Measurements from ENCODE around the gene TTLL6. TPM values are rescaled to one million over a fixed set of nuclear protein-coding genes. Genes with fewer than 3 reads are reported as not detected.

The TTLL6 gene
- total and polyA plus RNA-seq, 2 of the 8 experiments (the other 6 are each of a cell fraction or from before 2014, with no cell fraction given): 2.6 to 4.3 TPM

GRCh38 chr17:48812001-48812400 lies 5.0 kb downstream of the TTLL6 start:
- H4K91ac ChIP-seq (replicated peaks; ENCODE audit: insufficient read length, low read length): no peak overlapping the region
- H3K9ac ChIP-seq (replicated peaks in 1 of 4; ENCODE audit: extremely low read depth in 1 of 4, low read depth in 3 of 4, low read length in 3 of 4): no peak overlapping the region
- no peaks in the 10 kb centered on the region for H3K9me3 ChIP-seq (ENCODE audit: insufficient read depth in 2 of 2, low read depth in 1 of 2, low read length in 1 of 2)
- TF ChIP-seq SRF (IDR thresholded peaks at IDR 0.05; ENCODE audit: low read depth, low read length) (no peak), CEBPB (IDR thresholded peaks at IDR 0.05; ENCODE audit: low read depth, low read length) (peak; percentile 79)
- no peak overlapping the region for H4K5ac ChIP-seq (ENCODE audit: insufficient read length, low read depth, low read length)
- H3K79me1 ChIP-seq (ENCODE audit: low read depth, low read length): no peaks in the 10 kb centered on the region
- H2BK12ac ChIP-seq (ENCODE audit: low read depth, low read length): no peak overlapping the region
- H3K14ac ChIP-seq (ENCODE audit: insufficient read length): no peak overlapping the region
- POLR2A ChIA-PET (ENCODE audit: partially characterized antibody): interaction anchor here (0.9 to 1.4 kb wide), 3 partner anchors 20 to 67 kb away, joined by 3 to 5 read pairs (median 4); no protein-coding TSS in a partner anchor
- H3K4me3 ChIP-seq (ENCODE audit: extremely low read depth in 1 of 4, insufficient read depth in 2 of 4, low read depth in 3 of 4, low read length in 4 of 4): no peak overlapping the region
- no peaks in the 10 kb centered on the region for H3K27me3 ChIP-seq (replicated peaks in 1 of 4; ENCODE audit: control insufficient read depth in 3 of 4, extremely low read depth in 1 of 4, insufficient read depth in 3 of 4, low read length in 3 of 4)
- no peak for DNase-seq (ENCODE audit: low read depth in 1 of 2, low spot score in 2 of 2)
- no peaks in the 10 kb centered on the region for H4K20me1 ChIP-seq (replicated peaks in 1 of 2; ENCODE audit: control insufficient read depth in 1 of 2, insufficient read depth in 2 of 2, low read length in 2 of 2)
- H3K18ac ChIP-seq (ENCODE audit: extremely low read depth, low read length): no peak overlapping the region
- H2BK120ac ChIP-seq (replicated peaks; ENCODE audit: low read depth, low read length): no peak overlapping the region
- 0 out of 4 replicates have a peak overlapping the region, but pooled peaks of 1 of the 2 experiments have one; percentile 29 for H3K4me2 ChIP-seq (ENCODE audit: insufficient read depth in 1 of 2, low read depth in 2 of 2, low read length in 2 of 2)
- CTCF ChIA-PET (ENCODE audit: partially characterized antibody): interaction anchor here (0.6 to 88.5 kb wide), 10 partner anchors 8 to 137 kb away, joined by 3 to 2590 read pairs (median 11); partner anchors contain the start of genes ATP5MC1, CALCOCO2, PRAC1 and PRAC2
- no peak overlapping the region for H2BK20ac ChIP-seq (ENCODE audit: low read length)
- no peak overlapping the region for H3K4ac ChIP-seq (replicated peaks; ENCODE audit: insufficient read length, low read depth, low read length)
- H3K56ac ChIP-seq (replicated peaks; ENCODE audit: insufficient read length, low read depth, low read length): no peak overlapping the region
- H2AFZ ChIP-seq (ENCODE audit: low read length): no peak overlapping the region
- no peak overlapping the region for H2BK5ac ChIP-seq (ENCODE audit: low read depth, low read length)
- H3K23ac ChIP-seq (ENCODE audit: insufficient read length): no peak overlapping the region
- no peak for FAIRE-seq
- 71% methylated on average over 3 of the region's 3 CpGs; no CpG with 5 or more reads in 1 of the 2 experiments for WGBS, 2 experiments (ENCODE audit: extremely low coverage in 1 of 2, insufficient coverage in 1 of 2, insufficient read length in 1 of 2, insufficient replicate concordance in 2 of 2, low coverage in 1 of 2, low lambda C conversion rate in 2 of 2, missing lambda C conversion rate in 1 of 2)
- no peaks in the 10 kb centered on the region for H3K79me2 ChIP-seq (ENCODE audit: control insufficient read depth in 1 of 2, insufficient read depth in 2 of 2, low read length in 2 of 2)
- H2AK5ac ChIP-seq (ENCODE audit: low read depth, low read length): no peak overlapping the region
- peaks cover 0 to 4% (median 0%) of the 10 kb centered on the region in 4 experiments; a peak in 1 of 7 replicates for H3K4me1 ChIP-seq (replicated peaks in 1 of 4; ENCODE audit: control insufficient read depth in 3 of 4, insufficient read depth in 4 of 4, low read length in 3 of 4)
- no peaks in the 10 kb centered on the region; the same call in 1 of the 2 replicates for H3K23me2 ChIP-seq (ENCODE audit: low read depth, low read length)
- no peak overlapping the region for H2BK15ac ChIP-seq (ENCODE audit: low read length)
- H3K27ac ChIP-seq (ENCODE audit: low read depth, low read length): no peak overlapping the region
- no peaks in the 10 kb centered on the region for H3K36me3 ChIP-seq (ENCODE audit: control insufficient read depth in 2 of 4, insufficient read depth in 4 of 4, low read length in 3 of 4)
- H4K8ac ChIP-seq (ENCODE audit: extremely low read depth, insufficient read depth, low read length): no peak overlapping the region
